ENCODE measurements around the gene USB1. TPM values are rescaled to one million over a fixed set of nuclear protein-coding genes. Genes with fewer than 3 reads are reported as not detected.

The USB1 gene
- total RNA-seq, 1 donor from 2014 or later = 44.2 TPM

DNA sequence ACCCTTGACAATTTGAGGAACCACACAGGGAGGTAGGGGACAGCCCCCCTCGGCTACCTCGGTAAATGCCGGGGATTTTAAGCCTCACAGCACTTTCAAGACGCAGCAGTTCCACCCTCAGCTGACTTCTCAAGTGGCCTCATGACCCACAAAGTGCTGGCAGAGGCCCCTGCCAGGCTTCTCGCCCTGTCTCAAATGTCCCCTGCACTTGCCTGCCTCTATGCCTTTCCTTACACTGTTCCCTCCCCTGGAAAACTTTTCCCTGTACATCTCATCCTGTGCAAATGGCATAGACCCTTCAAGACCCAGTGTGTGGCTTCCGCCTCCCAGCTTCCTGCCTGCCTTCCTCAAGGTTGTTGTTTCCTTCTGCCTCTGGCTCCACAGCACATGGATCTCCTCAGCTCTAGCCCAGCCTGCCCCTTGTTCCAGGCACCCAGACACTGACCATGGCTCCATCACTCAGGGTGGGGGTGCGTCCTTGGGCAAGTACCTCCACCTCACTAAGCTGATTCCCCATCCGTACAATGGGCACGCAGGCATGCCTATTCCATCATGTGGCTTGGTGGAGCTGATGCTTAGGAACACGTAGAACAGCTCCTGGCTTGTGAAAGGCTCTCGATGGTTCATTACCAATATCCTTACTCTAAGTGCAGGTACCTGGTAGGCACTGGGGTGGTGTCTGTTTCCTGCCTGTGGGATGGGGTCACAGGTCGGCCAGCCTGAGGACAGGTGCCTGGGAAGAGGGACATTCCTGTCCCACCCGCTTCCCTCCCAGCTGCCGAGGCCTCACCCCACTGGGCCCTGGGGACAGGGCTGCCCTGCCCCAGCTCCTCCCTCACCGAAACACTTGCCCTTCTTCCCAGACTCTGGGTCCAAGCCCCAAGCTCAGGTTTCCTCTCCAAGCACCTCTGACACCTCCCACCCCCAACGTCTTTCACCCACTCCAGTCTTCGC, 48.3 kb downstream of the USB1 start:
- H3K4me3 ChIP-seq = no peak overlapping the region
- no peak overlapping the region for H3K27ac ChIP-seq
- no peak for TF ChIP-seq POLR2A (IDR thresholded peaks at IDR 0.05)
- no peak for TF ChIP-seq POLR2AphosphoS5 (IDR thresholded peaks at IDR 0.05; ENCODE audit: insufficient read depth in 1 of 2, low read depth in 1 of 2)
- TF ChIP-seq, protein P1, sequence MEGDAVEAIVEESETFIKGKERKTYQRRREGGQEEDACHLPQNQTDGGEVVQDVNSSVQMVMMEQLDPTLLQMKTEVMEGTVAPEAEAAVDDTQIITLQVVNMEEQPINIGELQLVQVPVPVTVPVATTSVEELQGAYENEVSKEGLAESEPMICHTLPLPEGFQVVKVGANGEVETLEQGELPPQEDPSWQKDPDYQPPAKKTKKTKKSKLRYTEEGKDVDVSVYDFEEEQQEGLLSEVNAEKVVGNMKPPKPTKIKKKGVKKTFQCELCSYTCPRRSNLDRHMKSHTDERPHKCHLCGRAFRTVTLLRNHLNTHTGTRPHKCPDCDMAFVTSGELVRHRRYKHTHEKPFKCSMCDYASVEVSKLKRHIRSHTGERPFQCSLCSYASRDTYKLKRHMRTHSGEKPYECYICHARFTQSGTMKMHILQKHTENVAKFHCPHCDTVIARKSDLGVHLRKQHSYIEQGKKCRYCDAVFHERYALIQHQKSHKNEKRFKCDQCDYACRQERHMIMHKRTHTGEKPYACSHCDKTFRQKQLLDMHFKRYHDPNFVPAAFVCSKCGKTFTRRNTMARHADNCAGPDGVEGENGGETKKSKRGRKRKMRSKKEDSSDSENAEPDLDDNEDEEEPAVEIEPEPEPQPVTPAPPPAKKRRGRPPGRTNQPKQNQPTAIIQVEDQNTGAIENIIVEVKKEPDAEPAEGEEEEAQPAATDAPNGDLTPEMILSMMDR (IDR thresholded peaks at IDR 0.05) = no peak

DNA sequence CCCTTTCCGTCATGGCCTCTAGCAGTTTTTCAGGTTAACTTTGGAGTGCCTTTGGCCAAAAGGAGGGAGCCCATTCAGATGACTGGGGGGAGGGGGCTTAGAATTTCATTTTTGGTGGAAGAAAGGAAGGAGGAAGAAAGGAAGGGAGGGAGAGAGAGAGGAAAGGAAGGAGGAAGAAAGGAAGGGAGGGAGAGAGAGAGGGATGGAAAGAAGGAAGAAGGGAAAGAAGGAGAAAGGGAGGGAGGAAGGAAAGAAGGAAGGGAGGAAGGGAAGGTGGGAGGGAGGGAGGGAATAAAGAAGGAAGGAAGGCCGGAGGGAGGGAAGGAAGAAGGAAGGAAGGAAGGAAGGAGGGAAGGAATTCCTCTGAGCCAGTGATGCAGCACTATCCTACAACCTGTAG, 50.1 kb downstream of the USB1 start:
- H3K4me3 ChIP-seq = no peak overlapping the region
- no peaks in the 10 kb centered on the region for H3K27me3 ChIP-seq
- no peak for DNase-seq (ENCODE audit: extremely low spot score in 2 of 2)
- H3K4me1 ChIP-seq = no peaks in the 10 kb centered on the region
- H3K27ac ChIP-seq = no peak overlapping the region
- H3K36me3 ChIP-seq = no peaks in the 10 kb centered on the region
- H3K9me3 ChIP-seq = no peaks in the 10 kb centered on the region
- TF ChIP-seq, protein P1 (IDR thresholded peaks at IDR 0.05) = no peak
- TF ChIP-seq POLR2AphosphoS5 (IDR thresholded peaks at IDR 0.05; ENCODE audit: insufficient read depth in 1 of 2, low read depth in 1 of 2) (no peak), POLR2A (IDR thresholded peaks at IDR 0.05) (no peak)
- intact Hi-C loops (cut with DNase I) = no loop called here

More for the DNA sequence above, 48.3 kb downstream of the USB1 start:
- no peak for DNase-seq (ENCODE audit: extremely low spot score in 2 of 2)
- no peaks in the 10 kb centered on the region for H3K9me3 ChIP-seq
- intact Hi-C loops (cut with DNase I) = no loop called here
- H3K4me1 ChIP-seq = no peaks in the 10 kb centered on the region
- H3K27me3 ChIP-seq = no peaks in the 10 kb centered on the region
- H3K36me3 ChIP-seq = no peaks in the 10 kb centered on the region

DNA sequence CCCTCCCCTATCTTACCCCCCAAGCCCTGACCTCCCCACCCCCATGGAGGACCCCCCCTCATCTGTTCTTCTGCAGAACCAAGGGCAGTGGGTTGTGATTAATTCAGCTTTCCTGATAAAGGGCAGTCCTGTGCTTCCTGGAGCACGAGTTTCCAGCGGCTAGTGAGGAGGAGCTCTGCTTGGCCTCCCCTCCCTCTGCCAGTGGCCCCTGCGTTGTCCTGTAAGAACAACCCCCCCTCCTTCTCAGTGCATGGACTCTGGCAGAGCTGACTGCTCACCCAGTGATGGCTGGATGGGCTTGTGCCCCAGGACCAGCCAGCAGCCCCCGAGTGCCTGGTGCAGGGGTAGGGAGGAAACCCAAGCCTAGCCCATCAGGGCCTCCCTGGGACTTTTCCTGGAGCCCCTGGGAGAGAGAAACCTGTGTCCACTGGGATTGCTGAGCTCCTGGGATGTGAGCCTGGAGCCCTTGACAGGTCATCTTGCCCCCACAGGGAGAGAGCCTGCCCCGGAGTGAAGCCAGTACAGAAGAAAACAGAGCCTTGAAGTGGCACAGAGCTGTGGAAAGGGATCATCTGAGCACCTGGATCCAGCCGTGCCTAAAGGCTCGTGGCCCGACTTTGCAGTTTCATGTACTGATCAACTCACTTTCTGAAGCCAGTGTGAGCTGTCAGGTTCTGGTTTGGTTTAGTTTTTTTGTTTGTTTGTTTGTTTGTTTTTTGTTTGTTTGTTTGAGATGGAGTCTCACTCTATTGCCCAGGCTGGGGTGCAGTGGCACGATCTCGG, 50.8 kb downstream of the USB1 start:
- Histone ChIP-seq H3K27me3 (no peaks in the 10 kb centered on the region), H3K4me1 (no peaks in the 10 kb centered on the region), H3K27ac (no peak overlapping the region), H3K36me3 (no peaks in the 10 kb centered on the region), H3K4me3 (no peak overlapping the region), H3K9me3 (no peaks in the 10 kb centered on the region)
- no peak for TF ChIP-seq POLR2AphosphoS5 (IDR thresholded peaks at IDR 0.05; ENCODE audit: insufficient read depth in 1 of 2, low read depth in 1 of 2)
- no peak for TF ChIP-seq POLR2A (IDR thresholded peaks at IDR 0.05)
- TF ChIP-seq, protein P1 (IDR thresholded peaks at IDR 0.05) = no peak
- DNase-seq (ENCODE audit: extremely low spot score in 2 of 2) = no peak
- intact Hi-C loops (cut with DNase I) = no loop called here

DNA sequence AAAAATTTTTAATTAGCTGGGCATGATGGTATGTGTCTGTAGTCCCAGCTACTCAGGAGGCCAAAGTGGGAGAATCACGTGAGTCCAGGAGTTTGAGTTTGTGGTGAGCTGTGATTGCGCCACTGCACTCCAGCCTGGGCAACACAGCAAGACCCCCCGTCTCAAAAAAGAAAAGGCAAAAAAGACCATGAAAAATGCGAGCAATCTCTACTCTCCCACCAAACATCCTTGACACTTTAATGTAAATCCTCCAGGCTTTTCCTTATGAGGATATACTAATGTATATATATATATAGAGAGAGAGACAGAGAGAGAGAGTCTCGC, 52.4 kb downstream of the USB1 start:
- no peaks in the 10 kb centered on the region for H3K36me3 ChIP-seq
- TF ChIP-seq, protein P1 (IDR thresholded peaks at IDR 0.05) = no peak
- TF ChIP-seq POLR2A (IDR thresholded peaks at IDR 0.05) = no peak
- no peak for TF ChIP-seq POLR2AphosphoS5 (IDR thresholded peaks at IDR 0.05; ENCODE audit: insufficient read depth in 1 of 2, low read depth in 1 of 2)
- no peak for DNase-seq (ENCODE audit: extremely low spot score in 2 of 2)
- H3K27me3 ChIP-seq = no peaks in the 10 kb centered on the region
- intact Hi-C loops (cut with DNase I) = no loop called here
- no peak overlapping the region for H3K4me3 ChIP-seq
- no peaks in the 10 kb centered on the region for H3K4me1 ChIP-seq
- H3K27ac ChIP-seq = no peak overlapping the region
- H3K9me3 ChIP-seq = no peaks in the 10 kb centered on the region

All from vagina (tissue), 2 donors.